ENCODE measurements around the gene CPLX3. TPM values are rescaled to one million over a fixed set of nuclear protein-coding genes. Genes with fewer than 3 reads are reported as not detected.

CPLX3 gene
- total and polyA plus RNA-seq, 2 of the 8 experiments (the other 6 are each of a cell fraction or from before 2014, with no cell fraction given), result 0.17 TPM; not detected in 1

DNA sequence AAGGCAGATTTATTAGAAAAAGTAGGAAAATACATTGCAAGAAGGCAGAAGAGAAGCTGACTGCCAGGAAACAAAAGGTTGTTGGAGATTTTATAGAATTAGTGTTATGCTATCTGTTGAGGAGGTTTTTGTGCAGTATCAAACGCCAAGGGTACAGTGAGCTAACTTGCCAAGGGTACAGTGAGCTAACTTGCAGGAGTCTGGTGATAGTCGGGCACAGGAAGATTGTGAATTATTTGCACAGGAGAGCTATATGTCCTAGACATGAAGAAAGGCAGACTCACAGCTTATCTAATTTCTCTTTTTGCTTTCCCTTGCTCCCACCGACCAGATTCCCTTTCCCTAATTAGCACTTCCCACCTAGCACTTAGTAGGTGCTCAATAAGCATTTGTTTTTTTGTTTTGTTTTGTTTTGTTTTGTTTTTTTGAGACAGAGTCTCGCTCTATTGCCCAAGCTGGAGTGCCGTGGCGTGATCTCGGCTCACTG, 47.2 kb upstream of the CPLX3 start:
- no peaks in the 10 kb centered on the region for H3K36me3 ChIP-seq (ENCODE audit: control insufficient read depth in 2 of 4, insufficient read depth in 4 of 4, low read length in 3 of 4)

More for the DNA sequence above, 47.2 kb upstream of the CPLX3 start:
- CTCF ChIA-PET (ENCODE audit: partially characterized antibody), result interaction anchor here (0.9 to 53.7 kb wide), 8 partner anchors 9 to 172 kb away, joined by 3 to 1439 read pairs (median 8); partner anchors contain the start of gene CLK3
- H3K14ac ChIP-seq (ENCODE audit: insufficient read length), result no peak overlapping the region
- H3K56ac ChIP-seq (replicated peaks; ENCODE audit: insufficient read length, low read depth, low read length), result no peak overlapping the region
- FAIRE-seq (no peak), DNase-seq (ENCODE audit: low read depth in 1 of 2, low spot score in 2 of 2) (no peak)
- H3K23me2 ChIP-seq (ENCODE audit: low read depth, low read length), result peaks cover 9% of the 10 kb centered on the region
- TF ChIP-seq SIN3A (conservative IDR thresholded peaks at IDR 0.05 in 1 of 2, IDR thresholded peaks at IDR 0.05 in 1 of 2; ENCODE audit: low read depth in 1 of 2, low read length in 2 of 2) (no peak), GTF2F1 (IDR thresholded peaks at IDR 0.05; ENCODE audit: borderline replicate concordance, low read depth, low read length) (no peak), ASH2L (IDR thresholded peaks at IDR 0.05; ENCODE audit: low read length) (no peak), SAP30 (IDR thresholded peaks at IDR 0.05; ENCODE audit: insufficient read depth, insufficient replicate concordance, low read length) (no peak), CEBPB (IDR thresholded peaks at IDR 0.05; ENCODE audit: low read depth, low read length) (no peak), TAF1 (IDR thresholded peaks at IDR 0.05; ENCODE audit: low read depth, low read length) (no peak), TAF7 (optimal IDR thresholded peaks at IDR 0.05; ENCODE audit: borderline replicate concordance, low read depth, low read length) (no peak), TBP (IDR thresholded peaks at IDR 0.05; ENCODE audit: low read depth, low read length) (no peak), CREB1 (IDR thresholded peaks at IDR 0.05) (no peak), EP300 (IDR thresholded peaks at IDR 0.05; ENCODE audit: borderline replicate concordance in 1 of 2, low read depth in 2 of 2, low read length in 2 of 2) (no peak), SUZ12 (IDR thresholded peaks at IDR 0.05; ENCODE audit: low read length) (no peak)
- no peaks in the 10 kb centered on the region for H3K9me3 ChIP-seq (ENCODE audit: insufficient read depth in 2 of 2, low read depth in 1 of 2, low read length in 1 of 2)
- H3K4me2 ChIP-seq (ENCODE audit: insufficient read depth in 1 of 2, low read depth in 2 of 2, low read length in 2 of 2), result no peak overlapping the region
- H2AFZ ChIP-seq (ENCODE audit: low read length), result no peak overlapping the region
- H2BK15ac ChIP-seq (ENCODE audit: low read length), result no peak overlapping the region
- H3K4ac ChIP-seq (replicated peaks; ENCODE audit: insufficient read length, low read depth, low read length), result no peak overlapping the region
- no peak overlapping the region for H4K91ac ChIP-seq (replicated peaks; ENCODE audit: insufficient read length, low read length)
- no peak overlapping the region for H3K23ac ChIP-seq (ENCODE audit: insufficient read length)
- no peak overlapping the region for H2AK5ac ChIP-seq (ENCODE audit: low read depth, low read length)
- peaks cover 0 to 6% of the 10 kb centered on the region in 2 experiments; a peak in 1 of 4 replicates for H3K79me2 ChIP-seq (ENCODE audit: control insufficient read depth in 1 of 2, insufficient read depth in 2 of 2, low read length in 2 of 2)
- 73% methylated on average over 4 of the region's 7 CpGs; no CpG with 5 or more reads in 1 of the 2 experiments for WGBS, 2 experiments (ENCODE audit: extremely low coverage in 1 of 2, insufficient coverage in 1 of 2, insufficient read length in 1 of 2, insufficient replicate concordance in 2 of 2, low coverage in 1 of 2, low lambda C conversion rate in 2 of 2, missing lambda C conversion rate in 1 of 2)
- H3K18ac ChIP-seq (ENCODE audit: extremely low read depth, low read length), result no peak overlapping the region
- H4K20me1 ChIP-seq (replicated peaks in 1 of 2; ENCODE audit: control insufficient read depth in 1 of 2, insufficient read depth in 2 of 2, low read length in 2 of 2), result peaks cover 0 to 6% of the 10 kb centered on the region in 2 experiments
- POLR2A ChIA-PET (ENCODE audit: partially characterized antibody), result interaction anchor here (1.0 to 1.8 kb wide), 2 partner anchors 11 to 19 kb away, joined by 3 to 7 read pairs; no protein-coding TSS in a partner anchor
- no peak overlapping the region for H2BK120ac ChIP-seq (replicated peaks; ENCODE audit: low read depth, low read length)
- H2BK12ac ChIP-seq (ENCODE audit: low read depth, low read length), result no peak overlapping the region
- no peak overlapping the region for H4K5ac ChIP-seq (ENCODE audit: insufficient read length, low read depth, low read length)
- H4K8ac ChIP-seq (ENCODE audit: extremely low read depth, insufficient read depth, low read length), result no peak overlapping the region
- peaks cover 0 to 15% (median 11%) of the 10 kb centered on the region in 4 experiments; a peak in 6 of 7 replicates for H3K27me3 ChIP-seq (replicated peaks in 1 of 4; ENCODE audit: control insufficient read depth in 3 of 4, extremely low read depth in 1 of 4, insufficient read depth in 3 of 4, low read length in 3 of 4)
- peaks cover 4 to 25% (median 20%) of the 10 kb centered on the region in 4 experiments for H3K4me1 ChIP-seq (replicated peaks in 1 of 4; ENCODE audit: control insufficient read depth in 3 of 4, insufficient read depth in 4 of 4, low read length in 3 of 4)
- H3K4me3 ChIP-seq (ENCODE audit: extremely low read depth in 1 of 4, insufficient read depth in 2 of 4, low read depth in 3 of 4, low read length in 4 of 4), result no peak overlapping the region
- no peak overlapping the region for H2BK20ac ChIP-seq (ENCODE audit: low read length)
- peaks cover 6% of the 10 kb centered on the region; the same call in 1 of the 2 replicates for H3K79me1 ChIP-seq (ENCODE audit: low read depth, low read length)
- no peak overlapping the region for H3K27ac ChIP-seq (ENCODE audit: low read depth, low read length)
- H3K9ac ChIP-seq (replicated peaks in 1 of 4; ENCODE audit: extremely low read depth in 1 of 4, low read depth in 3 of 4, low read length in 3 of 4), result no peak overlapping the region
- no peak overlapping the region for H2BK5ac ChIP-seq (ENCODE audit: low read depth, low read length)

Measured in H1 (cell line).